Prostate gland (tissue), 2 donors: Measurements from ENCODE around the gene OR5K1.

Experiments used
- CTCF ChIP-seq, 4 experiments: fragments of 200-600 bp in 2 of 4; fragments of 450-650 bp in 2 of 4; sonication (generic) in 2 of 4; IDR thresholded peaks; 1 replicate in 3 of 4; 2 replicates in 1 of 4; pipeline ENCODE4 v1.5.1; 2016 to 2019; ENCODE audit warnings: antibody characterized with exemption in 4 of 4, mild to moderate bottlenecking in 2 of 4, moderate library complexity in 2 of 4
- POLR2A ChIP-seq: fragments of 450-650 bp; IDR thresholded peaks from one replicate; pipeline ENCODE4 v1.6.1; 2016; ENCODE audit warnings: antibody characterized with exemption, mild to moderate bottlenecking
- POLR2AphosphoS5 ChIP-seq: sonication (generic); formaldehyde crosslinking; IDR thresholded peaks from one replicate; pipeline ENCODE4 v1.6.1; 2017; ENCODE audit warnings: antibody characterized with exemption

DNA sequence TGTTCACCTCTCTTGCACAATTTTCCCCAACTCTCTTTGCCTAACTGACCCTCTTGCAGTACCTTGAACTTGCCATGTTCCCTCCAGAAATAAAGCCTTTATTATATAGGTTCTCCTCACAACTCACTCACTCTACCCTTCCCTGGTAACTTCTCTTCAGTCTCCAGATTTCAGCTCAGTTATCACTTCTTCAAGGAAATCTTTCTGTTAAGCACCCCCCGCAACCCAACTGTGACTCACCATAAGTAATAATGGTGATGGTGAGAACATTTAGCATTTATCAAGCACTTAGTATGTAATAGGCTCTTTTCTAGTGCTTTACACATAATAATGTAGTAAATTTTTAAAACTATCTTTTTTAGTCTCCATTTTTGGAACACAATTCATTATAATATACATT lies 8.1 kb upstream of the OR5K1 start:
- TF ChIP-seq POLR2A (no peak), CTCF (IDR thresholded peaks at IDR 0.05) (no peak), POLR2AphosphoS5 (no peak)
